Neuron (in vitro differentiated cells): Measurements from ENCODE around the gene ZNF525.
"Not testable (repeated sequence)": the region's sequence is repeated elsewhere in the genome, so short reads cannot be mapped to it uniquely, and the experiment has no call there.

Source experiments
- H2AFZ ChIP-seq: one replicate; pipeline ENCODE4 v1.6.1; 2013; ENCODE audit warnings: low read depth, mild to moderate bottlenecking, inconsistent platforms, low read length, moderate library complexity
- H3K27me3 ChIP-seq: one replicate; pipeline ENCODE4 v1.6.1; 2013; ENCODE audit warnings: low read length; ENCODE audit not compliant: insufficient read depth
- H3K36me3 ChIP-seq: one replicate; pipeline ENCODE4 v1.6.1; 2013; ENCODE audit warnings: low read length; ENCODE audit not compliant: insufficient read depth
- H3K4me1 ChIP-seq: one replicate; pipeline ENCODE4 v1.6.1; 2013; ENCODE audit warnings: low read length; ENCODE audit not compliant: insufficient read depth
- H3K4me3 ChIP-seq: 2 replicates; pipeline ENCODE4 v1.5.1; 2013; ENCODE audit warnings: mild to moderate bottlenecking, low read length, moderate library complexity
- H3K9me3 ChIP-seq: one replicate; pipeline ENCODE4 v1.6.1; 2013; ENCODE audit warnings: low read length

Gene ZNF525

GRCh38 chr19:53365134-53365898, at the start of gene ZNF525:
TSS of gene ZNF525 (plus strand) at chr19:53365705. CDS start at chr19:53372282, 6,577 bp downstream.
- Histone ChIP-seq H3K9me3 (no peaks in the 10 kb centered on the region), H3K27me3 (no peaks in the 10 kb centered on the region), H3K4me1 (peaks cover 7% of the 10 kb centered on the region), H3K4me3 (peak within 1 kb of the TSS; percentile 67), H2AFZ (peak within 1 kb of the TSS; percentile 97), H3K36me3 (no peaks in the 10 kb centered on the region)

- Histone ChIP-seq H3K9me3 (peaks cover 8% of the 10 kb centered on the region), H3K36me3 (no peaks in the 10 kb centered on the region), H3K4me1 (no peaks in the 10 kb centered on the region), H3K27me3 (no peaks in the 10 kb centered on the region), H2AFZ (no peak overlapping the region), H3K4me3 (no peak overlapping the region)
Measured at GRCh38 chr19:53328967-53329366, 36.5 kb upstream of the ZNF525 start.

GRCh38 chr19:53332484-53332883, 33.0 kb upstream of the ZNF525 start:
- Histone ChIP-seq H3K9me3 (peaks cover 6% of the 10 kb centered on the region), H3K4me1 (no peaks in the 10 kb centered on the region), H3K4me3 (peak overlapping the region; percentile 91)

GRCh38 chr19:53333066-53333462, 32.4 kb upstream of the ZNF525 start:
- Histone ChIP-seq H3K9me3 (peaks cover 6% of the 10 kb centered on the region), H2AFZ (peak overlapping the region; percentile 95), H3K36me3 (peaks cover 5% of the 10 kb centered on the region), H3K27me3 (no peaks in the 10 kb centered on the region), H3K4me1 (no peaks in the 10 kb centered on the region), H3K4me3 (peak overlapping the region; percentile 91)

More at GRCh38 chr19:53332484-53332883, 33.0 kb upstream of the ZNF525 start:
- no peaks in the 10 kb centered on the region for H3K27me3 ChIP-seq
- H3K36me3 ChIP-seq = peaks cover 2% of the 10 kb centered on the region
- H2AFZ ChIP-seq = no peak overlapping the region

- Histone ChIP-seq H3K9me3 (peaks cover 9% of the 10 kb centered on the region), H3K4me3 (peak within 1 kb of the TSS; percentile 91), H3K36me3 (peaks cover 10% of the 10 kb centered on the region), H2AFZ (peak within 1 kb of the TSS; percentile 95), H3K4me1 (no peaks in the 10 kb centered on the region), H3K27me3 (no peaks in the 10 kb centered on the region)
Measured at GRCh38 chr19:53333463-53334449, 31.7 kb upstream of the ZNF525 start, which contains the start of gene ZNF845. TSS of gene ZNF845 (plus strand) at chr19:53333749. CDS start at chr19:53341308, 7,559 bp downstream.

- H3K27me3 ChIP-seq, H3K4me3 ChIP-seq, H2AFZ ChIP-seq, H3K4me1 ChIP-seq: not testable (repeated sequence)
- H3K9me3 ChIP-seq = peaks cover 45% of the 10 kb centered on the region
- peaks cover 73% of the 10 kb centered on the region for H3K36me3 ChIP-seq
Measured at GRCh38 chr19:53344403-53344802, 21.1 kb upstream of the ZNF525 start.

- H3K4me3 ChIP-seq = no peak overlapping the region
Measured at GRCh38 chr19:53355739-53356138, 9.8 kb upstream of the ZNF525 start.

GRCh38 chr19:53357821-53358581, 7.5 kb upstream of the ZNF525 start:
- Histone ChIP-seq H3K4me1 (no peaks in the 10 kb centered on the region), H3K9me3 (peaks cover 28% of the 10 kb centered on the region), H3K4me3 (no peak overlapping the region), H3K36me3 (peaks cover 15% of the 10 kb centered on the region), H2AFZ (no peak overlapping the region), H3K27me3 (no peaks in the 10 kb centered on the region)

More at GRCh38 chr19:53355739-53356138, 9.8 kb upstream of the ZNF525 start:
- H3K9me3 ChIP-seq = peaks cover 50% of the 10 kb centered on the region
- H3K36me3 ChIP-seq = peaks cover 38% of the 10 kb centered on the region
- no peaks in the 10 kb centered on the region for H3K4me1 ChIP-seq
- H3K27me3 ChIP-seq = no peaks in the 10 kb centered on the region
- H2AFZ ChIP-seq = no peak overlapping the region

- H3K27me3 ChIP-seq, H3K4me3 ChIP-seq, H3K9me3 ChIP-seq, H3K4me1 ChIP-seq, H3K36me3 ChIP-seq, H2AFZ ChIP-seq: not testable (repeated sequence)
Measured at GRCh38 chr19:53360056-53360455, 5.4 kb upstream of the ZNF525 start.

GRCh38 chr19:53365899-53366493, 491 bp downstream of the ZNF525 start:
- Histone ChIP-seq H3K27me3 (no peaks in the 10 kb centered on the region), H3K36me3 (no peaks in the 10 kb centered on the region), H3K4me3 (peak overlapping the region; percentile 67), H3K9me3 (no peaks in the 10 kb centered on the region), H2AFZ (peak overlapping the region; percentile 97), H3K4me1 (peaks cover 7% of the 10 kb centered on the region)

GRCh38 chr19:53372196-53372595, 6.7 kb downstream of the ZNF525 start:
- H3K36me3 ChIP-seq = peaks cover 3% of the 10 kb centered on the region
- no peaks in the 10 kb centered on the region for H3K4me1 ChIP-seq
- no peaks in the 10 kb centered on the region for H3K9me3 ChIP-seq
- no peak overlapping the region for H2AFZ ChIP-seq
- H3K4me3 ChIP-seq = no peak overlapping the region
- no peaks in the 10 kb centered on the region for H3K27me3 ChIP-seq

- Histone ChIP-seq H3K36me3 (peaks cover 3% of the 10 kb centered on the region), H3K4me1 (no peaks in the 10 kb centered on the region), H3K27me3 (no peaks in the 10 kb centered on the region), H3K4me3 (no peak overlapping the region), H3K9me3 (peaks cover 1% of the 10 kb centered on the region), H2AFZ (no peak overlapping the region)
Measured at GRCh38 chr19:53374288-53374687, 8.8 kb downstream of the ZNF525 start.
